Liver (tissue), 9 donors: ENCODE results near the gene TAC3. TPM values are rescaled to one million over a fixed set of nuclear protein-coding genes. Genes with fewer than 3 reads are reported as not detected.

Experiments used
- DNase-seq: peaks from one replicate; pipeline ENCODE4 v3.0.0-alpha.2; 2017; ENCODE audit warnings: low spot score
- H3K27ac ChIP-seq, 2 donors: one replicate each; pipeline ENCODE4 v1.7.0; 2013; ENCODE audit warnings: inconsistent platforms in 2 of 2, low read length in 2 of 2, control low read depth in 1 of 2, low read depth in 1 of 2, mild to moderate bottlenecking in 1 of 2
- H3K27me3 ChIP-seq, 4 donors: one replicate each; pipeline versions ENCODE4 v1.6.1 to v1.7.0; 2013; ENCODE audit warnings: low read length in 3 of 4, inconsistent platforms in 1 of 4, mild to moderate bottlenecking in 1 of 4, moderate library complexity in 1 of 4; ENCODE audit not compliant: control insufficient read depth in 4 of 4, insufficient read depth in 4 of 4
- H3K36me3 ChIP-seq, 4 donors: one replicate each; pipeline versions ENCODE4 v1.6.1 to v1.7.0; 2013; ENCODE audit warnings: low read length in 3 of 4, mild to moderate bottlenecking in 3 of 4, low read depth in 1 of 4, moderate library complexity in 1 of 4; ENCODE audit not compliant: control insufficient read depth in 4 of 4, insufficient read depth in 3 of 4
- H3K4me1 ChIP-seq, 4 donors: one replicate each; pipeline versions ENCODE4 v1.6.1 to v1.7.0; 2013; ENCODE audit warnings: low read length in 3 of 4, mild to moderate bottlenecking in 3 of 4, moderate library complexity in 1 of 4; ENCODE audit not compliant: control insufficient read depth in 4 of 4, insufficient read depth in 4 of 4
- H3K4me3 ChIP-seq, 3 donors: one replicate each; pipeline versions ENCODE4 v1.6.1 to v1.7.0; 2013; ENCODE audit warnings: low read length in 3 of 3, control low read depth in 1 of 3, low read depth in 1 of 3, mild to moderate bottlenecking in 1 of 3
- H3K9ac ChIP-seq, 2 donors: one replicate each; pipeline ENCODE4 v1.7.0; 2013; ENCODE audit warnings: low read length in 2 of 2, mild to moderate bottlenecking in 2 of 2, moderate library complexity in 2 of 2, control low read depth in 1 of 2, low read depth in 1 of 2
- H3K9me3 ChIP-seq, 4 donors: one replicate each; pipeline versions ENCODE4 v1.6.1 to v1.7.0; 2013; ENCODE audit warnings: low read length in 3 of 4; ENCODE audit not compliant: control insufficient read depth in 4 of 4
- ATF3 ChIP-seq: IDR thresholded peaks from 2 replicates; pipeline ENCODE4 v1.6.1; 2016; ENCODE audit warnings: antibody characterized with exemption
- CTCF ChIP-seq: fragments of 150-350 bp; IDR thresholded peaks from 2 replicates; pipeline ENCODE4 v1.5.1; 2017; ENCODE audit warnings: improper control_type of control experiment, low read depth, low read length; ENCODE audit not compliant: missing input control
- FOXA1 ChIP-seq: IDR thresholded peaks from 2 replicates; pipeline ENCODE4 v1.6.1; 2016; ENCODE audit warnings: antibody characterized with exemption
- GABPA ChIP-seq, 2 donors: IDR thresholded peaks in 1 of 2; conservative IDR thresholded peaks in 1 of 2; 2 replicates each; pipeline ENCODE4 v1.6.1; 2016; ENCODE audit warnings: antibody characterized with exemption in 2 of 2, mild to moderate bottlenecking in 1 of 2, moderate library complexity in 1 of 2
- HNF4G ChIP-seq: IDR thresholded peaks from 2 replicates; pipeline ENCODE4 v1.6.1; 2016; ENCODE audit warnings: antibody characterized with exemption
- JUND ChIP-seq, 2 donors: IDR thresholded peaks; 2 replicates each; pipeline ENCODE4 v1.6.1; 2016; ENCODE audit warnings: antibody characterized with exemption in 2 of 2
- MAX ChIP-seq: IDR thresholded peaks from 2 replicates; pipeline ENCODE4 v1.6.1; 2016; ENCODE audit warnings: antibody characterized with exemption
- NR2F2 ChIP-seq: IDR thresholded peaks from 2 replicates; pipeline ENCODE4 v1.6.1; 2016; ENCODE audit warnings: antibody characterized with exemption
- RAD21 ChIP-seq, 2 donors: IDR thresholded peaks; 2 replicates each; pipeline ENCODE4 v1.6.1; 2016; ENCODE audit warnings: antibody characterized with exemption in 2 of 2, mild to moderate bottlenecking in 2 of 2
- REST ChIP-seq: IDR thresholded peaks from 2 replicates; pipeline ENCODE4 v1.6.1; 2016; ENCODE audit warnings: antibody characterized with exemption, mild to moderate bottlenecking
- RXRA ChIP-seq, 2 donors: IDR thresholded peaks; 2 replicates each; pipeline ENCODE4 v1.6.1; 2017 to 2018; ENCODE audit warnings: antibody characterized with exemption in 2 of 2, mild to moderate bottlenecking in 1 of 2
- TAF1 ChIP-seq: conservative IDR thresholded peaks from 2 replicates; pipeline ENCODE4 v1.6.1; 2016; ENCODE audit warnings: antibody characterized with exemption, mild to moderate bottlenecking
- YY1 ChIP-seq: IDR thresholded peaks from 2 replicates; pipeline ENCODE4 v1.6.1; 2016; ENCODE audit warnings: antibody characterized with exemption, mild to moderate bottlenecking
- ZBTB33 ChIP-seq: IDR thresholded peaks from 2 replicates; pipeline ENCODE4 v1.6.1; 2016; ENCODE audit warnings: antibody characterized with exemption
- WGBS: extraction: QIAGEN DNeasy Blood & Tissue Kit; methylation state at CpG from one replicate; pipeline ENCODE4 v1.1.7; 2013; 5-methylcytosine and 5-hydroxymethylcytosine counted together
- polyA plus RNA-seq, 2 donors: library from polyadenylated mRNA; stranded (reverse) in 1 of 2; unstranded in 1 of 2; fragments of 200-250 nt in 1 of 2; fragments of >200 nt in 1 of 2; fragmentation: Nextera tagmentation in 1 of 2; extraction: Ambion mirVana in 1 of 2; gene quantifications; one replicate each; pipeline versions ENCODE4 v1.2.1 to v1.2.3, GENCODE V29; 2013 to 2015
- total RNA-seq, 2 donors: library from RNA; depleted of rRNA; stranded (reverse); fragments of >200 nt; gene quantifications; one replicate each; pipeline ENCODE4 v1.2.3, GENCODE V29; 2014
- donor health status: healthy.
- donor health status: healthy.
- donor health status: healthy.
- donor health status: healthy.
- donor health status: healthy.

The TAC3 gene
- total RNA-seq = not detected
- polyA plus RNA-seq = not detected

- DNase-seq = no peak
- no peaks in the 10 kb centered on the region for H3K36me3 ChIP-seq
- no peak within 1 kb of the TSS for H3K27ac ChIP-seq
- no peaks in the 10 kb centered on the region for H3K9me3 ChIP-seq
- H3K4me3 ChIP-seq = no peak within 1 kb of the TSS
- H3K9ac ChIP-seq = no peak within 1 kb of the TSS
- no peaks in the 10 kb centered on the region for H3K27me3 ChIP-seq
- no peak for TF ChIP-seq NR2F2
- no peak for TF ChIP-seq MAX
- TF ChIP-seq RXRA (IDR thresholded peaks at IDR 0.05) = no peak
- no peak for TF ChIP-seq GABPA (IDR thresholded peaks at IDR 0.05 in 1 of 2, conservative IDR thresholded peaks at IDR 0.05 in 1 of 2)
- TF ChIP-seq TAF1 = no peak
- TF ChIP-seq HNF4G = no peak
- TF ChIP-seq ZBTB33 = no peak
- no peak for TF ChIP-seq RAD21 (IDR thresholded peaks at IDR 0.05)
- TF ChIP-seq JUND (IDR thresholded peaks at IDR 0.05) = no peak
- TF ChIP-seq FOXA1 = no peak
- no peak for TF ChIP-seq ATF3
- TF ChIP-seq REST = no peak
- TF ChIP-seq CTCF = no peak
- H3K4me1 ChIP-seq = no peaks in the 10 kb centered on the region
- 74% methylated on average over 6 of the region's 6 CpGs for WGBS
Observed at GRCh38 chr12:57016348-57016747, at the start of gene TAC3. Gene TAC3, minus strand, starts transcription at chr12:57016529. Its CDS starts 732 bp downstream, at chr12:57015797.

- Histone ChIP-seq H3K4me3 (no peak overlapping the region), H3K27me3 (no peaks in the 10 kb centered on the region), H3K9ac (no peak overlapping the region), H3K36me3 (peaks cover 0 to 5% (median 0%) of the 10 kb centered on the region in 4 donors), H3K9me3 (no peaks in the 10 kb centered on the region), H3K27ac (peak overlapping the region in 1 of 2 donors; percentile 3), H3K4me1 (peaks cover 0 to 2% (median 0%) of the 10 kb centered on the region in 4 donors)
- TF ChIP-seq YY1 = no peak
- TF ChIP-seq TAF1 = no peak
- no peak for TF ChIP-seq CTCF
- TF ChIP-seq FOXA1 = no peak
- TF ChIP-seq REST = no peak
- no peak for TF ChIP-seq ZBTB33
- DNase-seq = no peak
- 78% methylated on average over 5 of the region's 5 CpGs for WGBS
Observed at GRCh38 chr12:57063991-57064685, 47.8 kb upstream of the TAC3 start.
